ENCODE data around the gene PAFAH1B1. TPM values are rescaled to one million over a fixed set of nuclear protein-coding genes. Genes with fewer than 3 reads are reported as not detected.

Gene PAFAH1B1
- polyA plus RNA-seq, 2 of the 4 experiments (the other 2 are of a cell fraction): 122 to 197 TPM

DNA sequence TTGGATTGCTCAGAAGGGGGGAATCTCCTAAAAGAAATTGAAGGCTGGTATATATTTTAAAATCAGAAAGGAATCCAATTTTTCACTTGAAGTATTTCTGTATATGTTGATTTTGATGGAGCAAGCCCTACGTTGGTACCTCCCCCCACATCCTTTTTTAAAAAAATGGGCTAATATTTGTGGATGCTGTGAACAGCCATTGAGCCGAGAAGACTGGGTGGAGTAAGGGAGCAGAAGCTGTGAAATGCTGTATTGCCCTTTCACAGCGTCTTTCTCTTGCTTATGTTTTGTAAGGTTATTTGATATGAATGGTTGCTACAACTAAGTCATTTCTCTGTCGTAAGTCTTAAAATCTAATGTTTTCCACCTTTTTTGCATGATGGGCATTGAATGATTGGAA, 2.3 kb downstream of the PAFAH1B1 start:
- ATAC-seq: no peak
- no peaks in the 10 kb centered on the region for H3K9me3 ChIP-seq
- H3K27ac ChIP-seq: peak overlapping the region in 1 of 2 experiments; percentile 4; a peak in 2 of 6 replicates
- H3K4me1 ChIP-seq: peaks cover 50% of the 10 kb centered on the region
- no peak for FAIRE-seq
- no peak for DNase-seq (ENCODE audit: low read depth in 1 of 2, low spot score in 1 of 2)
- ChIA-PET CTCF (no interaction called here), POLR2A (no interaction called here)
- 26% methylated on average over 4 of the region's 4 CpGs for WGBS (ENCODE audit: missing lambda C conversion rate)
- peak overlapping the region; percentile 84 for H3K4me3 ChIP-seq
- TF ChIP-seq GATA3 (IDR thresholded peaks at IDR 0.05; ENCODE audit: borderline replicate concordance) (no peak), MAZ (IDR thresholded peaks at IDR 0.05; ENCODE audit: borderline replicate concordance, low read depth, low read length) (no peak), CHD2 (IDR thresholded peaks at IDR 0.05; ENCODE audit: low read length, partially characterized antibody) (no peak), EHF (CRISPR knock-in tag; IDR thresholded peaks at IDR 0.05) (no peak), CBX2 (IDR thresholded peaks at IDR 0.05; ENCODE audit: borderline replicate concordance, low read depth) (no peak), HOXA7 (CRISPR knock-in tag; IDR thresholded peaks at IDR 0.05) (no peak)
- TF ChIP-seq, protein P1, sequence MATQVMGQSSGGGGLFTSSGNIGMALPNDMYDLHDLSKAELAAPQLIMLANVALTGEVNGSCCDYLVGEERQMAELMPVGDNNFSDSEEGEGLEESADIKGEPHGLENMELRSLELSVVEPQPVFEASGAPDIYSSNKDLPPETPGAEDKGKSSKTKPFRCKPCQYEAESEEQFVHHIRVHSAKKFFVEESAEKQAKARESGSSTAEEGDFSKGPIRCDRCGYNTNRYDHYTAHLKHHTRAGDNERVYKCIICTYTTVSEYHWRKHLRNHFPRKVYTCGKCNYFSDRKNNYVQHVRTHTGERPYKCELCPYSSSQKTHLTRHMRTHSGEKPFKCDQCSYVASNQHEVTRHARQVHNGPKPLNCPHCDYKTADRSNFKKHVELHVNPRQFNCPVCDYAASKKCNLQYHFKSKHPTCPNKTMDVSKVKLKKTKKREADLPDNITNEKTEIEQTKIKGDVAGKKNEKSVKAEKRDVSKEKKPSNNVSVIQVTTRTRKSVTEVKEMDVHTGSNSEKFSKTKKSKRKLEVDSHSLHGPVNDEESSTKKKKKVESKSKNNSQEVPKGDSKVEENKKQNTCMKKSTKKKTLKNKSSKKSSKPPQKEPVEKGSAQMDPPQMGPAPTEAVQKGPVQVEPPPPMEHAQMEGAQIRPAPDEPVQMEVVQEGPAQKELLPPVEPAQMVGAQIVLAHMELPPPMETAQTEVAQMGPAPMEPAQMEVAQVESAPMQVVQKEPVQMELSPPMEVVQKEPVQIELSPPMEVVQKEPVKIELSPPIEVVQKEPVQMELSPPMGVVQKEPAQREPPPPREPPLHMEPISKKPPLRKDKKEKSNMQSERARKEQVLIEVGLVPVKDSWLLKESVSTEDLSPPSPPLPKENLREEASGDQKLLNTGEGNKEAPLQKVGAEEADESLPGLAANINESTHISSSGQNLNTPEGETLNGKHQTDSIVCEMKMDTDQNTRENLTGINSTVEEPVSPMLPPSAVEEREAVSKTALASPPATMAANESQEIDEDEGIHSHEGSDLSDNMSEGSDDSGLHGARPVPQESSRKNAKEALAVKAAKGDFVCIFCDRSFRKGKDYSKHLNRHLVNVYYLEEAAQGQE (IDR thresholded peaks at IDR 0.05): no peak
- TF ChIP-seq, protein P2, sequence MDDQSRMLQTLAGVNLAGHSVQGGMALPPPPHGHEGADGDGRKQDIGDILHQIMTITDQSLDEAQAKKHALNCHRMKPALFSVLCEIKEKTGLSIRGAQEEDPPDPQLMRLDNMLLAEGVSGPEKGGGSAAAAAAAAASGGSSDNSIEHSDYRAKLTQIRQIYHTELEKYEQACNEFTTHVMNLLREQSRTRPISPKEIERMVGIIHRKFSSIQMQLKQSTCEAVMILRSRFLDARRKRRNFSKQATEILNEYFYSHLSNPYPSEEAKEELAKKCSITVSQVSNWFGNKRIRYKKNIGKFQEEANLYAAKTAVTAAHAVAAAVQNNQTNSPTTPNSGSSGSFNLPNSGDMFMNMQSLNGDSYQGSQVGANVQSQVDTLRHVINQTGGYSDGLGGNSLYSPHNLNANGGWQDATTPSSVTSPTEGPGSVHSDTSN (IDR thresholded peaks at IDR 0.05): no peak
- H3K4me2 ChIP-seq: peak overlapping the region; percentile 91

DNA sequence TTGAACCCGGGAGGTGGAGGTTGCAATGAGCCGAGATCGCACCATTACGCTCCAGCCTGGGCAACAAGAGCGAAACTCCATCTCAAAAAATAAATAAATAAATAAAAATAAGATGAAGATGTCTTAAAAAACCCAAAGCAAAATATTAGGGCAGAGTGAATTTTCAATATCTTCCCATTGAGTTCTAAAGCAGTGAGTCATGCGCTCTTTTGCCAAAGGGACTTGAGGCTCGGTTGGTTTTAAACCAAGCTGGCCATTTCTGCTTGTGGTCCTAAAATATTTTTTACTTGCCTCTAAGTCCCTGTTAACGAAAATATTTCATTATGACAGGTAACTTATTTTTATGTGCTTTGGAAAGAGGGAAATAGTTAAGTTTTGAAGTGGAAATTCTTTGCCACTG, 4.7 kb downstream of the PAFAH1B1 start:
- no peak for TF ChIP-seq RCOR1 (IDR thresholded peaks at IDR 0.05; ENCODE audit: low read depth, low read length)
- no peak for TF ChIP-seq SREBF2 (IDR thresholded peaks at IDR 0.05)
- TF ChIP-seq FOSL2 (IDR thresholded peaks at IDR 0.05): no peak
- TF ChIP-seq FOSL2 (CRISPR knock-in tag; IDR thresholded peaks at IDR 0.05): peak; percentile 46; the same call in 1 of the 2 replicates
- no peak for TF ChIP-seq HOXA7 (CRISPR knock-in tag; IDR thresholded peaks at IDR 0.05)
- TF ChIP-seq KDM1A (IDR thresholded peaks at IDR 0.05; ENCODE audit: low read depth): no peak
- TF ChIP-seq JUNB (IDR thresholded peaks at IDR 0.05): no peak
- H3K9me3 ChIP-seq: no peaks in the 10 kb centered on the region
- peaks cover 66% of the 10 kb centered on the region for H3K4me1 ChIP-seq
- peak overlapping the region; percentile 35 for H3K4me2 ChIP-seq
- WGBS (ENCODE audit: missing lambda C conversion rate): 86% methylated on average over 8 of the region's 8 CpGs
- DNase-seq (ENCODE audit: low read depth in 1 of 2, low spot score in 1 of 2) (no peak), ATAC-seq (no peak), FAIRE-seq (peak; percentile 7)
- no peak overlapping the region for H3K27ac ChIP-seq
- ChIA-PET POLR2A (no interaction called here), CTCF (interaction anchor here (1.2 to 1.4 kb wide), 3 partner anchors 15 to 182 kb away, joined by 3 to 6 read pairs (median 4); no protein-coding TSS in a partner anchor)
- no peak overlapping the region for H3K4me3 ChIP-seq

DNA sequence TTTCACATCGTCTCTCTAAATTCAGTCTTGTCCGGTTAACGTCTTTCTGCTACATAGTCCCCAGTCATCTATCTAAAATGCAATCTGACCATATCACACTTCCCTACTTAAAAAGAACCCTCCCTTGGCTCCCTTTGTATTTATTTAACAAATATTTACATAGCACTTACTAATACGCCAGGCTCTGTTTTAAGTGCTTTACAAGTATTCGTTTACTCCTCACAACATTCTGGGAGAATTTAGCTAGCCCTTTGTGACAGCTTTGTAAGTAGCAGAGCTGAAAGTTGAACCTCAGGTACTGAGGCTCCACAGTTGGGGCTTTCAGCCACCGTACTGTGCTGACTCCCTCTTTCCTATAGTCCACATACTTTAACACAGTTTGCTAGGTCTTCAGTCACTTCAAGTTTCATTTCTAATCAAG, 9.2 kb downstream of the PAFAH1B1 start:
- DNase-seq (ENCODE audit: low read depth in 1 of 2, low spot score in 1 of 2) (peak in 1 of 2 experiments; percentile 39), ATAC-seq (peak; percentile 73 to 82; a peak in 5 of 6 replicates), FAIRE-seq (peak; percentile 80)
- Histone ChIP-seq H3K27ac (no peak overlapping the region), H3K4me2 (peak overlapping the region; percentile 60), H3K4me3 (no peak overlapping the region), H3K9me3 (no peaks in the 10 kb centered on the region), H3K4me1 (peaks cover 41% of the 10 kb centered on the region)
- no peak for TF ChIP-seq CBX8 (IDR thresholded peaks at IDR 0.05)
- no peak for TF ChIP-seq NFE2L2 (conservative IDR thresholded peaks at IDR 0.05; ENCODE audit: low read length)
- TF ChIP-seq, protein P2 (IDR thresholded peaks at IDR 0.05): no peak
- no peak for TF ChIP-seq FOSL2 (IDR thresholded peaks at IDR 0.05)
- peak; percentile 36; the same call in 1 of the 2 replicates for TF ChIP-seq FOSL2 (CRISPR knock-in tag; IDR thresholded peaks at IDR 0.05)
- ChIA-PET POLR2A (interaction anchor here (1.0 kb wide), 1 partner anchor 10 kb away, joined by 4 read pairs; the partner anchor contains the start of gene PAFAH1B1), CTCF (interaction anchor here (0.8 to 1.7 kb wide), 2 partner anchors 8 to 60 kb away, joined by 3 to 5 read pairs; no protein-coding TSS in a partner anchor)
- 10% methylated on average over 6 of the region's 6 CpGs for WGBS (ENCODE audit: missing lambda C conversion rate)
